Umbilical cord (tissue), 2 donors: Measurements from ENCODE around the gene DESI2. TPM values are rescaled to one million over a fixed set of nuclear protein-coding genes. Genes with fewer than 3 reads are reported as not detected.
"Not testable (repeated sequence)": the region's sequence is repeated elsewhere in the genome, so short reads cannot be mapped to it uniquely, and the experiment has no call there.

Experiments
- DNase-seq: peaks from one replicate; pipeline ENCODE4 v3.0.0-alpha.2; 2015; ENCODE audit warnings: low spot score
- total RNA-seq: library from RNA; depleted of rRNA; stranded (reverse); fragments of >200 nt; gene quantifications from one replicate; pipeline ENCODE4 v1.2.3, GENCODE V29; 2014; ENCODE audit warnings: low replicate concordance; ENCODE audit not compliant: insufficient read depth

Gene DESI2
- total RNA-seq, 1 donor from 2014 or later: 92.7 TPM

DNA sequence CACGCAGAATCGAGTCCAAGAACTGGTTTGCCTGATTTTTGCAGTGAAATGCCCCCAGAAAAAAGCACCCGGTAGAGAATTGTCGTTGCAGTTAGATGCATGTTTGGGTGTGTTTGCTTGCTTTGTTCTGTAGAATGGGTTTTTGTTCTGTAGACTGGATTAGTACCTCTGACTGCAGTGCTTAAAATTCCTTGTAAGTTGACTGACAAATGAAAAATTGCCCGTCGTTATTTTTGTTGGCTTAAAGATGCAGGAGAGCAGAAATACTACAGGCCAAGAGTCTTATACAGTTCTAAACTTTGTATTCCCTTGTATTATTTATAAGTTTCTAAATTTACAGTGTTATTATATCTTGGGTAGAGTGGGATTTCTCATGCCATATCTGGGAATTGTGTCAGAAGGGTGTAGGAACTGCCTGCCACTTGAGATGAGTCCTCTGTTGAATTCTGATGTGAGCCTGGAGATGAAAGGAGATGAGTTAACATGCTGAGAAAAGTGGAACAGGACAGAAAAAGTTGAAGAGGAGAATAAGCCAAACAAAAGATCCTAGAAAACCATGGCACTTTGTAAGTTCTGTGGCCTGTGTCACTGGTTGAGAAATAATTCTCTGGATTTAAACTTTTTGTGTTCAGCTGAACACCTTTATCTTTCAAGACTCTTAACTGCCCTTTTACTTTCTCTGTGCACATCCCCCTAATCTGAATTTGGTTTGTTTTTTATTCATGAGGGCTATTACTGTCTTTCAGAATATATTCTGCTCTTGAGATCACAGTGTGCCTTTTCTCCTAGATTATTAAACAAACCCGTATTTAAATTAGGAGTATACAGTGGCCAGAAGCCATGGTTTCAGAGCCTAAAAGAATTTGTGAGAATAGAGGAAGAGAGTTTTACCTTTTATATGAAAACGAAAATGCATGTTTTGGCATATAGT is 1.4 kb downstream of the DESI2 start:
- DNase-seq: peak; percentile 28

DNA sequence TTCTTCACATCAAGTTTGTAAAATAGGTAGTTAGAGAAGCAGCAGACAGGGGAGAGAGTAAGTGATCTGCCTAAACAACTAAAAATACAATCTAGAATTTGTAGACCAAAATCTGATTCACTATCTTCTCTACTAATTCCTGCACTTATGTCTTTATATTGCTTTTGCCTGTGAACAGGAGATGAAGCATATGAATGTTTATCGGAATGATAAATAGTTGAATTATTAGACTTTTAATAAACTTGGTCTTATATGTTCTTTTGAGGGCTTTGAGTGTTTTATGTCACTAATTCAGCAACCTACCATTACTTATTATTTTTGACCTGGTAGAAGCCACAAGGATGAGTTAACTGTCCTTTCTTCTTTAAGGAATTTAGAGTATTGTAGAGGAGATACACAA is 2.3 kb downstream of the DESI2 start:
- DNase-seq: no peak

- DNase-seq: peak; percentile 42
Measured at GRCh38 chr1:244657421-244657820, 4.5 kb downstream of the DESI2 start.

- no peak for DNase-seq
Measured at GRCh38 chr1:244659694-244660093, 6.8 kb downstream of the DESI2 start.

DNA sequence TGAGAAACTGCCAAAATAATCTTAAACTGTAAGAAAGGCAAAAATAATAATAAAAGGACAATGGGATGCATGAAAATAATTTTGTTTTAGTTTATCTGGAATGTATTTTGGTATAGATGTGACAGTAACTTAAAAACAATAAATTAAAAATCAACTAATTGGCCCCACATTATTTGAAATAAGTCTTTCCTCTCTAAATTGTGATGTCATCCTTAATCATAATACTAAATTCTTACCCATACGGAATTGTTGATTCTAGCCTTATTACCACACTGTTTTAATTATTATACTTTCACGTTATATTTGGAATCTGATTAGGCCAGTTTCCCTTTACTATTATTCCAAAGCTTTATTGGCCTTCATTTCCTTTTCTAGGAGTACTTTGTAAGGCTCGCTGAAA is 7.7 kb downstream of the DESI2 start:
- DNase-seq: no peak

DNA sequence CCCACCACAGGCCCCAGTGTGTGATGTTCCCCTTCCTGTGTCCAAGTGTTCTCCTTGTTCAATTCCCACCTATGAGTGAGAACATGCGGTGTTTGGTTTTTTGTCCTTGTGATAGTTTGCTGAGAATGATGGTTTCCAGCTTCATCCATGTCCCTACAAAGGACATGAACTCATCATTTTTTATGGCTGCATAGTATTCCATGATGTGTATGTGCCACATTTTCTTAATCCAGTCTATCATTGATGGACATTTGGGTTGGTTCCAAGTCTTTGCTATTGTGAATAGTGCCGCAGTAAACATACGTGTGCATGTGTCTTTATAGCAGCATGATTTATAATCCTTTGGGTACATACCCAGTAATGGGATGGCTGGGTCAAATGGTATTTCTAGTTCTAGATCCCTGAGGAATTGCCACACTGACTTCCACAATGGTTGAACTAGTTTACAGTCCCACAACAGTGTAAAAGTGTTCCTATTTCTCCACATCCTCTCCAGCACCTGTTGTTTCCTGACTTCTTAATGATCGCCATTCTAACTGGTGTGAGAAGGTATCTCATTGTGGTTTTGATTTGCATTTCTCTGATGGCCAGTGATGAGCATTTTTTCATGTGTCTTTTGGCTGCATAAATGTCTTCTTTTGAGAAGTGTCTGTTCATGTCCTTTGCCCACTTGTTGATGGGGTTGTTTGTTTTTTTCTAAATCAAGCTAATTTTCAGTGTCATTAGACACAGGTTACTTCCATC is 8.8 kb downstream of the DESI2 start:
- not testable (repeated sequence) for DNase-seq

DNA sequence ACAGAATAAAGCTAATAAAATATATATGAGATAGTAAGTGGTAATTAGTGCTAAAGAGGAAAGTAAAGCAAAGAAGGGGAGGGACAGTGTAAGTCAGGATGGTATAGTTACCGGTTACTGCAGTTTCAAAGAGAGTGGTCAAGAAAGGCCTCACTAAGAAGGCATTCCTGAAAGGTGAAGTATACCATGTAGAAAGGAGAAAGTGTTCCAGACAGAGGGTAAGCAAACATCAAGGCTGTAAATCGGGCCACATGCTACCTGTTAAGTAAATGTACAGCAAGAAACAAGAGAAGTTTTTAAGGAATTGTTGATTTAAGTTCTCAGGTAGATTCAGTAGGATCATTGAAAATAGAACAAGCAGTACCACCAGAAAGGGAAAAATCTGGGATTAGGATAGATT is 9.7 kb downstream of the DESI2 start:
- no peak for DNase-seq

DNA sequence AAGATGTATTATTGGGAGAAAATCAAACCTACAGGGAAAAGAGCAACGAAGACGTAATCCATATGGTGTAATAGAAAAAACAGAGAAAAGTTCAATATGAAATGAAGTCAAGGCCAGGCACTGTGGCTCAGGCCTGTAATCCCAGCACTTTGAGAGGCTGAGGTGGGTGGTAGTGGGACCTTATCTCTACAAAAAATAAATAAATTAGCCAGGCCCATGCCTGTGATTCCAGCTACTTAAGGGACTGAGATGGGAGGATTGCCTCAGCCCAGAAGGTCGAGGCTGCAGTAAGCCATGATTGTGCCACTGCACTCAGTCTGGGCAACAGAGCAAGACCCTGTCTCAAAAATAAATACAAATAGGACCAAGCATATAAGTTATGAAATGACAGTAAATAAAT is 11.4 kb downstream of the DESI2 start:
- peak; percentile 12 for DNase-seq

DNA sequence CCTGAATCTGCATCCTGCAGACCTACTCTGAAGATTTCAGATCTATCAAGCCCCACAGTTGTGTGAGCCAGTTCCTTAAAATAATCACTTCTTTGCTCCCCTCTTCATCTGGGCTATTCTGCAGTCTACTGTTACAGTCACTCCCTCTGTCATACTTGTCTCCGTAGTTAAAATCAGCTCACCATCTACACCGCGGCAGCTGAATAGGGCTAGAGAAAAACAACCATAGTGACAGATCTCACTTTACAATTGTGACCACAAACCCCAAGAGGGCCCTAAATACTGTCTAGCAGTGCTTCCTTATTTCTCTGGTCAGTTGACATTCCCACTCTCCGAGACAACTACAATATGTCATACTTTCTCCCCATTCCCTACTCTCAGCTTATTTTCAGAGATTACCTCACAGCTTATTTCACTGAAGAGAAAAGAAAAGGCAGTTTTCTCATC is 12.9 kb downstream of the DESI2 start:
- peak; percentile 13 for DNase-seq

DNA sequence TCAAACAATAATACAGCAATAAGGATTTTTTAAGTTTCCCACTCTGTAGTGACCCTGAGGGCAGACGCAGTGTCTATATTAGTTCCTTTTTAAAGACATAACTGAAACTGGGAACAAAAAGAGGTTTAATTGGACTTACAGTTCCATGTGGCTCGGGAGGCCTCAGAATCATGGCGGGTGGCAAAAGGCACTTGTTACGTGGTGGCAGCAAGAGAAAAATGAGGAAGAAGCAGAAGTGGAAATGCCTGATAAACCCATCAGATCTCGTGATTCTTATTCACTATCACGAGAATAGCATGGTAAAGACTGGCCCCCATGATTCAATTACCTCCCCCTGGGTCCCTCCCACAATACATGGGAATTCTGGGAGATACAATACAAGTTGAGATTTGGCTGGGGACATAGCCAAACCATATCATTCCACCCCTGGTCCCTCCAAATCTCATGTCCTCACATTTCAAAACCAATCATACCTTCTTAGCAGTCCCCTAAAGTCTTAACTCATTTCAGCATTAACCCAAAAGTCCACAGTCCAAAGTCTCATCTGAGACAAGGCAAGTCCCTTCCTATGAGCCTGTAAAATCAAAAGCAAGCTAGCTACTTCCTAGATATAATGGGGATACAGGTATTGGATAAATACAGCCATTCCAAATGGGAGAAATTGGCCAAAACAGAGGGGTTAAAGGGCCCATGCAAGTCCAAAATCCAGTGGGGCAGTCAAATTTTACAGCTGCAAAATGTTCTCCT is 13.9 kb downstream of the DESI2 start:
- not testable (repeated sequence) for DNase-seq

DNA sequence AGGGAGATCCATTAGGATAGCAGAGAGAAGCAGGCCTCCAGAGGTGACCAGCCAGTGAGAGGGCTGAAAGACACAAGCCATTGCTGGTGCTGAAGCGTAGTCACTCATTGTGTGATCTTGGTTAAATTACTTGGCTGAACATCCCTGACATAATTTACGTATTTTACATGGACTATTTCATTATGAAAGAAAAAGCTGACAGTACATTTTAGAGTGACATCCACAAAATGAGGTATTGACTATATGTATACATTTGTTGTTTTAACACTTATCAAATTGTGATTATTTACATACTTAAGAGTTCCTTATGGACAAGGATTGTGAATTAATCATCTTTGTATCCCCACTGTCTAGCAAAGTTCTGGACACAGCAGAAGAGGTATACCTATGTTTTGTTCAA is 14.9 kb downstream of the DESI2 start:
- no peak for DNase-seq

DNA sequence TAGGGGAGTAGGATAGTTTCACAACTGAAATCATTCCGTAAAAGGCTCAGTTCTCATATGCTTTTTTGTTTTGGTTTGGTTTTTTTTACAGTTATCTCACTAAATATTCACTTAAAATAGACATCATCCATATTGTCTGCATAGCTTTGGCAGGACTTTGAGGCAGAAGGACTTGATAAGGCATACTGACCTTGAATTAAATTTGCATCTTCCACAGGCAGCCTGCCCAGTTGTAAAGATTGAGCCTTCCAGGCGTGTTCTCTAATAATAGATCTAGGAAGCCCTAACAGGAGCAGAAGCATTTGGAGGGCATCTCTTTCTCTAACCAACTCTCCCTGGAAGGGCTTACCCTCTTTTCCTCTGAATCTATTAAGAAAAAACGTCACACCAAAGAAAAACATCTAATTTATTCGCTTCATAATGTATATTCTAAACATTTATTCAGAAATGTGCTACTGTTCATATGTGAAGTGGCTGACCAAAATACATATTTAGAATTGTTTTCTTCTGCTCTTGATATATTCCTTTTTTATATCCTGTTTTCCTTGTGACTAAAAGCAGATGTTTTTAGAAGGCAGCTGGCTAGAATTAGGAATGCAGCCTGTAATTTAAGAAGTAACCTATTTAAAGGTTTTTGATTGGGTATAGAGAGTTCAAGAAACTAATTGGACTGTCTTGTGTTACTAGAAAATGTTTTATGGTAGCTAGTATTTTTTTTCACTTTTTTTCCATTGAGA is 20.2 kb downstream of the DESI2 start:
- DNase-seq: peak; percentile 94

GRCh38 chr1:244674446-244674845 is 21.5 kb downstream of the DESI2 start:
- DNase-seq: no peak

DNA sequence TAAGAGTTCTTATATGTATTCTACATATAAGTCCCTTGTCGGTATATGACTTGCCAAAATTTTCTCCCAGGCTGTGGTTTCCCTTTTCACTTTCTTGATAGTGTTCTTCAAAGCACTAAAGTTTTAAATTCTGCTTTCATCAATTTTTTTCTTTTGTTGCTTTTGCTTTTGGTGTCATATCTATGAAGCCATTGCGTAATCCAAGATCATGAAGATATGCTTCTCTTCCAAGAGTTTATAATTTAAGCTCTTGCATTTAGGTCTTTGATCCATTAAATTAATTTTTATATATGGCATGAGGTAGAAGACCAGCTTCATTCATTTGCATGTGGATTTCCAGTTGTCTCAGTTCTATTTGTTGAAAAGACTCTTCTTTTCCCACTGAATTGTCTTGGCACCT is 22.2 kb downstream of the DESI2 start:
- no peak for DNase-seq

DNA sequence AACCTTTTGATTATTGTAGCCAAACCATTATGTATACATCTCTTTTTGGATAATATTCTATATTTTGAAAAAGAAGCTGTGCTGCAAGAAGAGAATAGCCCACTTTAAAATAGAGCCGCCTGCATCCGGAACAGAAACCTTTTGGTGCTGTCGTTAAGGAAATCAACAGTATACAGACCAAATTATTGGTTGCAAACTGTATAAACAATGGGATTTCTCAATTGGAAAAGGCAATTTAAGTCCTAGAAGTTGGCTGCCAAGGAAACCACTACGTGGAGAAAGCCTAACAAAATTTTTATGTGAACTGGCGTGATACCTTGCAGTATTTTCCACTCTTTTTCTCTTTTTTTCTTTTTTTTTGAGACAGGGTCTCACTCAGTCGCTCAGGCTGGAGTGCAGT is 25.8 kb downstream of the DESI2 start:
- no peak for DNase-seq

DNA sequence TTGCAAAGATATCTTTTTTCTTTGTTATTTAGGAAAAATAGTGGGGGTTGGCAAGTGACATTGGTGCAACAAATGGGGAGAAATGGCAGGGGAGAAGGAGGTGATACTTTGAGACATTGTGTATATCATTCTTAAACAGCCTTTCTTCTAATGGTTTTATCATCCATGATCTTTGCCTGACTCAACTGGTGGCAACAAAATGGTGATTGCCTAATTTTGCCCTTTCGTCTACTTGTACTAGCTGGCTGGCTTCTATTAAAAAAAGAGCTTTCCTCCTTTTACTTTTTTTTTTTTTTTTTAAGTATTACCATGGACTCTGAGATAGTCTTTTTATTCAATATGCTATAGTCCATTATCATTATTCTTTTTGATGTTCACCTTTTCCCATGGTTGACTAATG is 27.7 kb downstream of the DESI2 start:
- DNase-seq: no peak

DNA sequence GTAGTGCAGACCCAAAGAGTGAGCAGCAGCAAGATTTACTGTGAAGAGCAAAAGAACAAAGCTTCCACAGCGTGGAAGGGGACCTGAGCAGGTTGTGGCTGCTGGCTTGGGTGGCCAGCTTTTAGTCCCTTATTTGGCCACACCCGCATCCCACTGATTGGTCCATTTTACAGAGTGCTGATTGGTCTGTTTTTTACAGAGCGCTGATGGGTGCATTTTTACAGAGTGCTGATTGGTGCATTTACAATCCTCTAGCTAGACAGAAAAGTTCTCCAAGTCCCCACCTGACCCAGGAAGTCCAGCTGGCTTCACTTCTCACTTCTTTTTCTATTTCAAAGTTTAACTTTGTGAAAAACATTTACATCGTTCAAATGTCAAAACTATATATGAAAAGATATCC is 29.2 kb downstream of the DESI2 start:
- not testable (repeated sequence) for DNase-seq

DNA sequence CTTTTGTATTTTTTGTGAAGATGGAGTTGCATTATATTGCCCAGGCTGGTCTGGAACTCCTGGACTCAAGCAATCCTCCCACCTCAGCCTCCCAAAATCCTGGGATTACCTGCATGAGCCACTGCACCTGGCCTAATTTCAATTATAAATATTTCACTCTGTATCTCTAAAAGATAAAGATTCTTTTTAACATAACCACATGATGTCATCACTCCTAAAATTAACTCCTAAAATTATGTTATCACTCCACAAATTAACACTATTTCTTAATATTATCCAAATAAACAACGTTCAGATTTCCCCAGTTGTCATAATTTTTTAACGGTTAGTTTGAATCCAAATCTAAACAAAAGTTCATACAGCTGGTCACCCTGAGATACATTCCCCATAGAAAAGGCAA is 43.0 kb downstream of the DESI2 start:
- no peak for DNase-seq

- no peak for DNase-seq
Measured at GRCh38 chr1:244699741-244700140, 46.8 kb downstream of the DESI2 start.

DNA sequence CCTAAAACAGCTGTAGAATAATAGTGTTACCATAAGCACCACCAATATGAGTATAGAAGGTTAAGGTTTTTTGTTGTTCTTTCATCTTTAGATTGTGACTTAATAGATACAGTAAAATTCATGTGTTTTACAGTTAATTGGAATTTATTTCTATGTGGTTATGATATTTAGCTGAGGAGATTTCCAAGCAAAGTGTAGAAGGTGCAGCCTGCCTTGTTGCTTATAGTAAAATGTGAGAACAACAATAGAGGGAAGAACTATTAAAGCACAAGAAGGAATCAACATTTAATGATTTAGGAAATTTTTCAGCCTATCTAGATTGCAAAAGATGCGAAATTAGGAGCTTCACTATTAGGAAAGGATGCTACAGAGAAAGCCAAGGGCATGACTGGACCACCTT is 47.9 kb downstream of the DESI2 start:
- no peak for DNase-seq

DNA sequence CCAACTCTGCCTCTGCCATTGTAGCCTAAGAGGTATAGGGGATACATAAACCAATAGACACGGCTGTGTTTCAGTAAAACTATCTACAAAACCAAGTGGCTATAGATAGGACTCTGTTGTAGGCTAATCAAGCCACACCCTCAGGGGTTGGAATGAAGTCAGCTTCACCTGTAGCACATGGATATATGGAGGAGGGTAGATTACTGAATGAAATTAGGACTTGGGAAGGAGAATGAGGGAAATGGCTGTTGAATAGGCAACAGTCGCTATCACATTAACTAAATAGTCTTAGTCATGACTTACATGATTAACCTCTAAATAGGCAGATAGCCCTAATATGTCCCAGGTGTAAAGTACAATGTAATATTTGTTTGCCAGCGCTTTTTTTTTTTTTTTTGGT is 49.7 kb downstream of the DESI2 start:
- DNase-seq: no peak
